ENCODE measurements around the gene SOX10. TPM values are rescaled to one million over a fixed set of nuclear protein-coding genes. Genes with fewer than 3 reads are reported as not detected.
A peak's percentile ranks its signal among the peaks of the same experiment; 100 is the strongest.

SOX10 gene
- total and polyA plus RNA-seq, 3 donors from 2014 or later, result 5.0 to 6.1 (median 5.4) TPM

GRCh38 chr22:37989146-37990045 lies 5.0 kb upstream of the SOX10 start:
- no peaks in the 10 kb centered on the region for H3K9me3 ChIP-seq
- H3K4me1 ChIP-seq, result peaks cover 10% of the 10 kb centered on the region
- 83 to 87% methylated on average over 12 to 14 of the region's 14 CpGs for WGBS, 2 donors
- H3K27ac ChIP-seq, result no peak overlapping the region
- no peak for DNase-seq
- intact Hi-C loops (cut with DNase I; ENCODE audit: low total_unique reads), result no loop called here
- no peak overlapping the region for H3K4me3 ChIP-seq
- H3K36me3 ChIP-seq (ENCODE audit: low read depth, missing control alignments), result no peaks in the 10 kb centered on the region
- H3K27me3 ChIP-seq, result no peaks in the 10 kb centered on the region
- TF ChIP-seq, protein P1, sequence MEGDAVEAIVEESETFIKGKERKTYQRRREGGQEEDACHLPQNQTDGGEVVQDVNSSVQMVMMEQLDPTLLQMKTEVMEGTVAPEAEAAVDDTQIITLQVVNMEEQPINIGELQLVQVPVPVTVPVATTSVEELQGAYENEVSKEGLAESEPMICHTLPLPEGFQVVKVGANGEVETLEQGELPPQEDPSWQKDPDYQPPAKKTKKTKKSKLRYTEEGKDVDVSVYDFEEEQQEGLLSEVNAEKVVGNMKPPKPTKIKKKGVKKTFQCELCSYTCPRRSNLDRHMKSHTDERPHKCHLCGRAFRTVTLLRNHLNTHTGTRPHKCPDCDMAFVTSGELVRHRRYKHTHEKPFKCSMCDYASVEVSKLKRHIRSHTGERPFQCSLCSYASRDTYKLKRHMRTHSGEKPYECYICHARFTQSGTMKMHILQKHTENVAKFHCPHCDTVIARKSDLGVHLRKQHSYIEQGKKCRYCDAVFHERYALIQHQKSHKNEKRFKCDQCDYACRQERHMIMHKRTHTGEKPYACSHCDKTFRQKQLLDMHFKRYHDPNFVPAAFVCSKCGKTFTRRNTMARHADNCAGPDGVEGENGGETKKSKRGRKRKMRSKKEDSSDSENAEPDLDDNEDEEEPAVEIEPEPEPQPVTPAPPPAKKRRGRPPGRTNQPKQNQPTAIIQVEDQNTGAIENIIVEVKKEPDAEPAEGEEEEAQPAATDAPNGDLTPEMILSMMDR (IDR thresholded peaks at IDR 0.05), result no peak

- TF ChIP-seq POLR2A (IDR thresholded peaks at IDR 0.05), result no peak
- TF ChIP-seq, protein P1 (IDR thresholded peaks at IDR 0.05), result no peak
- Histone ChIP-seq H3K9me3 (no peaks in the 10 kb centered on the region), H3K36me3 (ENCODE audit: low read depth, missing control alignments) (no peaks in the 10 kb centered on the region), H3K27ac (no peak overlapping the region), H3K4me3 (no peak overlapping the region), H3K27me3 (no peaks in the 10 kb centered on the region), H3K4me1 (peaks cover 10% of the 10 kb centered on the region)
- no peak for DNase-seq
- intact Hi-C loops (cut with DNase I; ENCODE audit: low total_unique reads), result no loop called here
- 48% methylated on average over 7 of the region's 7 CpGs; no CpG with 5 or more reads in 1 of the 2 donors for WGBS, 2 donors
Observed at GRCh38 chr22:37986371-37986770, 2.0 kb upstream of the SOX10 start.

DNA sequence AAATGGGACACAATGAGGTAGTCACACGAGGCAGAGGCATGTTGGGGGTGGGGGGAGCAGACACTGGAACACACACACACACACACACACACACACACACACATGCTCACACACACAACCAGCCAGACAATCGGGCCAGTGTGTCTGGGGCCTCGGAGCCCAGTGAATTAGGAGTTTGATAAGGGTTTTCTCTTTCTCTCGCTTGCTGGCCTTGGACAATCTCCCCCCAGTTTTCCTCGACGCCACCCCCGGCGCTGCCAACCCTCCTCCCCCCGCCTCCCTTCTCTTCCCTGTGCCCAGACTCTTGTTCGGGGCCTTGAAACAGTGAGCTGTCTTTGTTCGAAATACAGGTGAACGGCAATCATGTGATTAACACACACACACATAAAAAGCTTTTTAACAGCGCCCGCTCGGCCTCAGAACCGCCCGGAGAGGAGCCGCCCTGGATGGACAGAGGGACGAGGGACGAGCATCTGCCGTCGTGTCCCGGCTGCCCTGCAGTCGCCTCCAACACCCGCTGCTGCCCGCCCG lies 1.5 kb upstream of the SOX10 start:
- H3K9me3 ChIP-seq, result no peaks in the 10 kb centered on the region
- WGBS, 2 donors, result 75 to 93% methylated on average over 24 to 27 of the region's 27 CpGs
- H3K27me3 ChIP-seq, result no peaks in the 10 kb centered on the region
- peak; percentile 58 for DNase-seq
- intact Hi-C loops (cut with DNase I; ENCODE audit: low total_unique reads), result no loop called here
- H3K27ac ChIP-seq, result no peak overlapping the region
- no peak overlapping the region for H3K4me3 ChIP-seq
- no peaks in the 10 kb centered on the region for H3K36me3 ChIP-seq (ENCODE audit: low read depth, missing control alignments)
- TF ChIP-seq POLR2A (IDR thresholded peaks at IDR 0.05), result no peak
- TF ChIP-seq, protein P1 (IDR thresholded peaks at IDR 0.05), result no peak
- H3K4me1 ChIP-seq, result peaks cover 10% of the 10 kb centered on the region

- Histone ChIP-seq H3K4me3 (no peak overlapping the region), H3K9me3 (no peaks in the 10 kb centered on the region), H3K27ac (no peak overlapping the region), H3K27me3 (no peaks in the 10 kb centered on the region), H3K4me1 (peaks cover 10% of the 10 kb centered on the region), H3K36me3 (ENCODE audit: low read depth, missing control alignments) (no peaks in the 10 kb centered on the region)
- intact Hi-C loops (cut with DNase I; ENCODE audit: low total_unique reads), result no loop called here
- WGBS, 2 donors, result 61 to 91% methylated on average over 9 of the region's 9 CpGs
- TF ChIP-seq POLR2A (IDR thresholded peaks at IDR 0.05), result no peak
- TF ChIP-seq, protein P1 (IDR thresholded peaks at IDR 0.05), result no peak
- DNase-seq, result no peak
Observed at GRCh38 chr22:37985050-37985585, 763 bp upstream of the SOX10 start.
